Endodermal cell (in vitro differentiated cells): Measurements from ENCODE around the gene ADTRP. TPM values are rescaled to one million over a fixed set of nuclear protein-coding genes. Genes with fewer than 3 reads are reported as not detected.
A peak's percentile ranks its signal among the peaks of the same experiment; 100 is the strongest.

Experiments used
- DNase-seq: peaks from one replicate; pipeline ENCODE4 v3.0.0-alpha.2; 2017
- H3K27ac ChIP-seq: 2 replicates; pipeline ENCODE4 v1.5.1; 2013; ENCODE audit warnings: mild to moderate bottlenecking, low read depth, low read length, moderate library complexity
- H3K27me3 ChIP-seq: 2 replicates; pipeline ENCODE4 v1.6.1; 2013; ENCODE audit warnings: mild to moderate bottlenecking, low read length, moderate library complexity; ENCODE audit not compliant: insufficient read depth, control insufficient read depth, poor library complexity, severe bottlenecking
- H3K36me3 ChIP-seq: 2 replicates; pipeline ENCODE4 v1.7.0; 2013; ENCODE audit warnings: mild to moderate bottlenecking, low read length, moderate library complexity; ENCODE audit not compliant: control insufficient read depth, insufficient read depth
- H3K4me1 ChIP-seq: one replicate; pipeline ENCODE4 v1.7.0; 2013; ENCODE audit warnings: low read length; ENCODE audit not compliant: control insufficient read depth, insufficient read depth
- H3K4me3 ChIP-seq: 2 replicates; pipeline ENCODE4 v1.5.1; 2013; ENCODE audit warnings: mild to moderate bottlenecking, low read length, moderate library complexity
- H3K9ac ChIP-seq: 2 replicates; pipeline ENCODE4 v1.6.1; 2013; ENCODE audit warnings: mild to moderate bottlenecking, low read length, moderate library complexity; ENCODE audit not compliant: poor library complexity, severe bottlenecking; ENCODE audit errors: extremely low read depth
- H3K9me3 ChIP-seq: 2 replicates; pipeline ENCODE4 v1.6.1; 2013; ENCODE audit warnings: mild to moderate bottlenecking, low read length, moderate library complexity; ENCODE audit not compliant: control insufficient read depth
- H3K27ac Mint-ChIP-seq: 2 replicates; pipeline ENCODE4 v1.8.0; 2020; ENCODE audit warnings: mixed read lengths
- H3K27me3 Mint-ChIP-seq: 2 replicates; pipeline ENCODE4 v1.8.0; 2021; ENCODE audit warnings: mild to moderate bottlenecking, mixed read lengths; ENCODE audit not compliant: insufficient read depth
- H3K36me3 Mint-ChIP-seq: 2 replicates; pipeline ENCODE4 v1.8.0; 2020; ENCODE audit warnings: low read depth, mixed read lengths
- H3K4me1 Mint-ChIP-seq: 2 replicates; pipeline ENCODE4 v1.8.0; 2020; ENCODE audit warnings: mixed read lengths
- H3K4me3 Mint-ChIP-seq: 2 replicates; pipeline ENCODE4 v1.8.0; 2020; ENCODE audit warnings: mild to moderate bottlenecking, moderate library complexity, mixed read lengths
- H3K9me3 Mint-ChIP-seq: 2 replicates; pipeline ENCODE4 v1.8.0; 2020; ENCODE audit warnings: mild to moderate bottlenecking, mixed read lengths
- CTCF ChIP-seq: fragments of 200-600 bp; sonication (generic); conservative IDR thresholded peaks from 2 replicates; pipeline ENCODE4 v1.5.0; 2021; ENCODE audit warnings: antibody characterized with exemption, mild to moderate bottlenecking
- WGBS, 2 experiments: methylation state at CpG; one replicate each; pipeline versions ENCODE4 v1.1.5 to v1.1.7; 2013; ENCODE audit warnings: missing lambda C conversion rate in 2 of 2, mixed read lengths in 1 of 2; ENCODE audit not compliant: insufficient coverage in 1 of 2, insufficient read length in 1 of 2; 5-methylcytosine and 5-hydroxymethylcytosine counted together
- total RNA-seq, 2 donors: library from RNA; stranded (reverse); fragmentation: NEBNext Ultra II Directional in 1 of 2; extraction: Animal tissue kit (Norgen Biotek cat#: 25700) in 1 of 2; gene quantifications; 2 replicates in 1 of 2; 3 replicates in 1 of 2; pipeline ENCODE4 v1.2.1, GENCODE V29; 2021

ADTRP gene
- total RNA-seq, 2 donors from 2014 or later: 0.20 to 0.29 TPM

DNA sequence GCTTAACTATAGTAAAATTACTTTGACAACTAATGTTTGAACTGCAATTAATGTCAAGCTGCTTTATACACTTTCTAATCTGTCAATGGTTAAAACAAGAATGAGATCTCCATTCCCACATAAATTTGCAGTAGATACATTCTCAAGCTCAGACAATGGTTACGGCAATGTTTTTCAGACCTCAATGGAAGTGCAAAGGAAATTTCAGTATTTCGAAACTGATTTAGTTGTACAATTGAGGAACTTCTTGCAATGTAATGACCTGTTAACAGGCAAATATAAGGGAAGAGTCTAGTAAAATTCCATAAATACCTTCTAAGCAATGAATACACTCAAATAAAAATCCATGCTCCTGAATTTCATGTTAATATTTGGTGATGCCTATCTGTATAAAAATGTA, 94.7 kb downstream of the ADTRP start:
- Histone ChIP-seq H3K9ac (no peak overlapping the region), H3K27me3 (no peaks in the 10 kb centered on the region), H3K9me3 (peaks cover 26% of the 10 kb centered on the region), H3K27ac (no peak overlapping the region), H3K36me3 (no peaks in the 10 kb centered on the region), H3K4me1 (peaks cover 5% of the 10 kb centered on the region), H3K4me3 (no peak overlapping the region)
- no peak overlapping the region for H3K4me3 Mint-ChIP-seq
- DNase-seq: no peak
- no peak overlapping the region for H3K27ac Mint-ChIP-seq
- peaks cover 1% of the 10 kb centered on the region for H3K27me3 Mint-ChIP-seq
- peaks cover 4% of the 10 kb centered on the region for H3K36me3 Mint-ChIP-seq
- H3K9me3 Mint-ChIP-seq: peaks cover 28% of the 10 kb centered on the region
- 97 to 100% methylated on average over 2 of the region's 2 CpGs for WGBS, 2 experiments
- no peak for TF ChIP-seq CTCF
- peaks cover 16% of the 10 kb centered on the region for H3K4me1 Mint-ChIP-seq

DNA sequence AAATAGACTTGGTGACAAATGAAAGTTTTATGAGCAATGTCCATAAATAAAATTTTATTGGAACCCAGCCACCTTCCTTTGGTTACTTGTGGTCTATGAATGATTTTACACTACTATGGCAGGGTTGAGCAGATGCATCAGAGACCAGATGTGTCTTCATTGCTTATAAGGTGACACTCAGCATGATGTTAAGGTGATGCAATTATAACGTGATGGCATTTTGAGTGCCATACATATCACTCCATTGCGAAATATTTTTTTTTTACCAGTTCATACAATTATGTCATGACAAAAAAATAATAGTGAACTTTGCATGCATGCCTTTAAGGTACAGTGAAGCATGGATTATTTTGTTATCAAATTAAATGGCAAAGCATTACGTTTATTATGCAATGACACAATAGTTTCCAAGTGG, 96.0 kb downstream of the ADTRP start:
- Mint-ChIP-seq H3K36me3 (peaks cover 4% of the 10 kb centered on the region), H3K4me1 (peaks cover 8% of the 10 kb centered on the region), H3K9me3 (peaks cover 28% of the 10 kb centered on the region), H3K4me3 (no peak overlapping the region), H3K27me3 (peaks cover 1% of the 10 kb centered on the region), H3K27ac (no peak overlapping the region)
- Histone ChIP-seq H3K9me3 (peaks cover 29% of the 10 kb centered on the region), H3K9ac (no peak overlapping the region), H3K4me3 (no peak overlapping the region), H3K27ac (no peak overlapping the region), H3K27me3 (no peaks in the 10 kb centered on the region), H3K36me3 (no peaks in the 10 kb centered on the region), H3K4me1 (peaks cover 5% of the 10 kb centered on the region)
- no peak for DNase-seq
- TF ChIP-seq CTCF: no peak
- WGBS, 2 experiments: 80 to 97% methylated on average over 1 to 3 of the region's 3 CpGs

DNA sequence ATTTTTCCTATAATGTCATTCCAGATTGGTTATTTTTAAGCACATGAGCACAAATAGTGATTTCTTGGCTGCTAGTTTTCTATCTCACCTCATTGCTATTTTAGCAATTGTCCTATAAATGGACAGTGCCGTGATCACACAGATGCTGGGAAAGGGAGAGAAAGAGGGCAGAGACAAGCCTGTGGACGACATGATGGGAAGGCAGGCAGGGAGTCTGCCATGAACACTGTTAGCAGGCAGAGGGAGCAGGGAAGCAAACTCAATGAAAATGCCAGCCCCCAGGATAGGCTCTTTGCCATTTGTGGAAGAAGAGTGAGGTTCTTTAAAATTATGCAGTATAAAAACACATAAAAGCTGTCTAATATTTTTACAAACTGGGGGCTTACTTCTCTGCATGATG, 96.8 kb downstream of the ADTRP start:
- H3K4me1 Mint-ChIP-seq: peaks cover under 1% of the 10 kb centered on the region
- 87 to 89% methylated on average over 2 of the region's 2 CpGs for WGBS, 2 experiments
- Histone ChIP-seq H3K4me1 (no peaks in the 10 kb centered on the region), H3K9me3 (peaks cover 29% of the 10 kb centered on the region), H3K9ac (no peak overlapping the region), H3K27ac (no peak overlapping the region), H3K27me3 (no peaks in the 10 kb centered on the region), H3K36me3 (no peaks in the 10 kb centered on the region), H3K4me3 (no peak overlapping the region)
- DNase-seq: no peak
- H3K9me3 Mint-ChIP-seq: peaks cover 28% of the 10 kb centered on the region
- no peak overlapping the region for H3K27ac Mint-ChIP-seq
- peaks cover 4% of the 10 kb centered on the region for H3K36me3 Mint-ChIP-seq
- no peak overlapping the region for H3K4me3 Mint-ChIP-seq
- peak; percentile 23 for TF ChIP-seq CTCF
- H3K27me3 Mint-ChIP-seq: peaks cover 1% of the 10 kb centered on the region
